ENCODE data around the gene IARS2.
"Not testable (repeated sequence)": the region's sequence is repeated elsewhere in the genome, so short reads cannot be mapped to it uniquely, and the experiment has no call there.

IARS2 gene

GRCh38 chr1:220112600-220112999 lies 18.7 kb downstream of the IARS2 start:
- not testable (repeated sequence) for DNase-seq (ENCODE audit: low read depth in 2 of 2, low spot score in 1 of 2)

GRCh38 chr1:220113136-220113695 lies 19.3 kb downstream of the IARS2 start:
- no peak for DNase-seq (ENCODE audit: low read depth in 2 of 2, low spot score in 1 of 2)

DNA sequence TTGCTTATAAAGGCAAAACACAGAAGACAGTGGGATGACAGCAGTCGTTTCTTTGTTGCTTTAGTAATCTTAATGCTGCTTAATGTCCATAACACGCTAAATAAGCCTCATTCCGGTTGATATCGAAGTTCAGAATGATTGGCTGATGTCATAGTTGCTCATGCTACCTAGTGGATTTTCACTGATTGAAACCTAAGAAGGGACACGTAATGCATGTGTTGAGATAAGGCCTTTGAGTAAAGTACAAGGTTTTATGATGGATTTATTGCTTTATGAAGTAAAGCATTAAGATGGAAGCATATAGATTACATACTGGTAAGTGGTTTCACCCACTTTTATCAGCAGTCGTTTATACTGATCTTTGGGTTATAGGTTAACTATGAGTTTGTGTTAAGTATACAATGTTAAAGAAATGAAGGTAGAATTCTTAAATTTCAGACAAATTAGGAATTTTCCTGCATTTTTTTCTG lies 25.1 kb downstream of the IARS2 start:
- no peak for DNase-seq (ENCODE audit: low read depth in 2 of 2, low spot score in 1 of 2)

DNA sequence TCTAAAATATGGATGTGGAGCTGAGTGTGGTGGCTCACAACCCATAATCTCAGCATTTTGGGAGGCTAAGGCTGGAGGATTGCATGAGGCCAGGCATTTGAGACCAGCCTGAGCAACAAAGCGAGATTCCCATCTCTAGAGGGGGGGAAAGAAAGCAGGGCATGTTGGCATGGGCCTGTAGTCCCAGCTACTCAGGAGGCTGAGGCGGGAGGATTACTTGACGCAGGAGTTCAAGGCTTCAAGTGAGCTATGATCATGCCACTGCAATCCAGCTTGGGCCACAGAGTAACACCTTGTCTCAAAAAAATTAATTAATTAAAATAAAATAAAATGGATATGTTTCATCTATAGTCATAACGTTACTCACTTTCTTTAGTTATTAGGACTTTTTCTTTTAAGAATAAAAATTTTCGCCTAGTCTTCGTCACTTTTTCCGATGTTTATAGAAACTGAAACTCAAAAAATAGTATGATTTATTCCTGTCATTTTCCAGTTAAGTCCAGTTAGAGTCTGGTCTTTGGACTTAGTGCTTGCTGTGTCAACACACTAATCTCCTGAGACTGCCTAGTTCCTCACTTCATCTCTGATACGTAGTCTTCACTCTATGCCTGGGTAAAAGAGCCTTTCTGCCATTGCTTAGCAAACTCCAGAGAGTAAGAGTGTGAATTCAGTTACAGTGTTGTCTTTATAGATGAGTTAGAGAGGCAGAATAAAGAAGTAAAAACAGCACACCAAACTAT lies 28.0 kb downstream of the IARS2 start:
- DNase-seq (ENCODE audit: low read depth in 2 of 2, low spot score in 1 of 2): no peak

- no peak for DNase-seq (ENCODE audit: low read depth in 2 of 2, low spot score in 1 of 2)
Observed at GRCh38 chr1:220123066-220123465, 29.1 kb downstream of the IARS2 start.

GRCh38 chr1:220123889-220124288 lies 30.0 kb downstream of the IARS2 start:
- DNase-seq (ENCODE audit: low read depth in 2 of 2, low spot score in 1 of 2): no peak

- DNase-seq (ENCODE audit: low read depth in 2 of 2, low spot score in 1 of 2): no peak
Observed at GRCh38 chr1:220124542-220124941, 30.6 kb downstream of the IARS2 start.

GRCh38 chr1:220127076-220127475 lies 33.1 kb downstream of the IARS2 start:
- DNase-seq (ENCODE audit: low read depth in 2 of 2, low spot score in 1 of 2): no peak

- DNase-seq (ENCODE audit: low read depth in 2 of 2, low spot score in 1 of 2): no peak
Observed at GRCh38 chr1:220129479-220130210, 35.7 kb downstream of the IARS2 start.

DNA sequence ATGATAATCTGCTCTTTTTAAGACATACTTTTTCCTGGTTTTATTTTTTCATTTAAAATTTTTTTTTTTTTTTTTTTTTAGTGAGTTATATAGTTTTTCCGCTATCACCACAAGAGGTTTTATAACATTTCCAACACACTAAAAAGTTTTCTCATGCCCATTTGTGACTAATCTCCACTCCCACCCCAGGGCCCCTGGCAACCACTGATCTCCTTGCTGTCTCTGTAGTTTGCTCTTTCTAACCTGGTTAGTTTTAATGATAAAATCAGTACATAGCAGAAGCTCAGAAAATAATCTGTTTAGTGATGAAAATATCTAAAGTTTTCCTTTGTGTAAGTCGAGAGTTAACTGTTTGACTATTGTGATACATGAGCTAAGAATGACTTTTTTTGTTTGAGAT lies 41.8 kb downstream of the IARS2 start:
- DNase-seq (ENCODE audit: low read depth in 2 of 2, low spot score in 1 of 2): no peak

DNA sequence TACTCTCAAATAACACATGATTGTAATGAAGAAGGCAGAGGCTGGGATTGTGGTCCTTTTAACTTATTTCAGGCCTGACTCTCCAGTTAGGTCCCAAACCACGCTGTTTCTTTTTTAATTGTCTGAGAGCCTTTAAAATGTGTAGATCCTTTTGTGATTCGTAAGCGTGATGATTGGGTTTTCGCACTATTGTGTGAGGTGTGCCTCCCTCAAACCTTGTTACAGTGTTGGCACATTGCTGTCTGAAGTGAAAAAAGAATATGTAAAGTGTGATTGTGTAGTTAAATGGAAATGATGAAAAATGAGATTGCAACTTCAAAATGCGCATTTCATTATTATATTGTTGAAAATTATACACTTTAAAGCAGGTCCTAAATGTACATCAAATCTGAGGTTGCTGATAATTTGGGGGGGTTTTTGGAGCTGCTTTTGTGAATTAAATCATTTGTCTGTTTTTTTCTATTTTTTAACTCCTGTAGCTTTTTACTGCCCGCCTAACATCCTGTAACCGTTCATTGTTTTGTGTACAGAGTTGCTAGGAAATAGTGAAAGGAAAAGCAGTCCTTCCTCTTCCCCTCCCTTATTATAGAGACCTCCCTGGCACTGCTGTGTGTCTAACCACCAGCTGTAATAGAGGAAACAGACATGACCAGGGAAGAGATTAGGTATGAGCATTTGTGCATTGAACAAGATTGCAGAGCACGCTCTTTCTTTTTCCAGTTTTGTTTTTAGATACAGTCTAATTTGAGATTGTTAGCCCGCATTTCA lies 43.3 kb downstream of the IARS2 start:
- no peak for DNase-seq (ENCODE audit: low read depth in 2 of 2, low spot score in 1 of 2)

DNA sequence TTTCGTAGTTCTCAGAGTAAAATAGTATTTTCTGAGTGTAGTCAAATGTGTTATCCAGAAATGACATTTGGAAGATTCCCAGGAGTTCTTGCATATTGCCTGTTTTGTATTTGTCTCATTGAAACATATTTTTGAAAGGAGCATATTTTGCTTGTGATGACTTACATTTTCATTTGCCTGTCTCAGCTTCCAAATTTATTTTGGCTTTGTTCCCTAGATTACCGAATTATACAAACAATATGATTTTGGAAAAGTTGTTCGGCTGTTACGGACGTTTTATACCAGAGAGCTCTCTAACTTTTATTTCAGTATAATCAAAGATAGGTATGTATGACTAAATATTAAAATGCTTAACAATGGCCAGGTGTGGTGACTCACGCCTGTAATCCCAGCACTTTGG lies 46.0 kb downstream of the IARS2 start:
- DNase-seq (ENCODE audit: low read depth in 2 of 2, low spot score in 1 of 2): no peak

GRCh38 chr1:220144051-220144450 lies 50.1 kb downstream of the IARS2 start:
- no peak for DNase-seq (ENCODE audit: low read depth in 2 of 2, low spot score in 1 of 2)

GRCh38 chr1:220149742-220150141 lies 55.8 kb downstream of the IARS2 start:
- DNase-seq (ENCODE audit: low read depth in 2 of 2, low spot score in 1 of 2): no peak

- DNase-seq (ENCODE audit: low read depth in 2 of 2, low spot score in 1 of 2): no peak
Observed at GRCh38 chr1:220151454-220151853, 57.5 kb downstream of the IARS2 start.

DNA sequence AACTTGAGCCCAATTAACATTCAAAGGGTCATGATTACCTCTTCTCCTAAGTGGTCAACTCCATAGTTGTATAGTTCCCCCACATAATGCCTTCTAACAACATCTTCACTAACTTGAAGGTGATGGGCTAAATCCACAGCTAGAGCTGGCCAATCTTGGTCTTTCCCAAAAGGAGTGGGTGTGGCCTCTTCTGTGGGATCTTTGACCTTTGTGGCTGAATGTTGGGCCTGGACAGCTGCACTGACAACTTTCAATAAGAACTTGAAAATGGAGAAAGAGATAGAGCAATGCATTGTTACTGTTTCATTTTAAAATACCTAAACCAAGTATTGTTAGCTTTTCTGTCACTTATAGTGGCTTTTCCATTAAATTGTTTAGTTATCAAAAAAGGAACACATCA lies 59.2 kb downstream of the IARS2 start:
- no peak for DNase-seq (ENCODE audit: low read depth in 2 of 2, low spot score in 1 of 2)

DNA sequence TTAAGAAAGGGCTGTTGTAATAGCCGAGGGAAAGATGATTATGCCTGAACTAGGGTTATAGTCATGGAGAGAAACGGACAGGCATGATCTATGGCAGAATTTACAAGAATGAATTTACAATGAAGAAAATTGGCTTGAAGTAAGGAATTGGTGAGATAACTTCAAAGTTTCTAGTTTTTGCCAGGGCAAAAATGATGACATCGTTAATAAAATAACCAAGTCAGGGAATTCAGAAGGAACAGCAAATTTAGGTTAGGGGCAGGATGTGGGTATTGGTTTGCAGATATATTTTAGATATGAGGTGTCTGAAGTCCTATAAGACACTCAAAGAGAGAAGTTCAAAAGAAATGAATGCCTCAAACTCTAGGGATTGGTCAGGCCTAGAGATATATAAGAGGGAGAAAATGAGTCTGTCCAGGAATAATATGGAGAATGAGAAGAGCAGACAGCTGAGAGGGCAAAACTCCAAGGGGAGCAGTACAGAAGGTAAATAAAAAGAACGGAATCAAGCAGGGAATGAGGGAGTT lies 62.8 kb downstream of the IARS2 start:
- no peak for DNase-seq (ENCODE audit: low read depth in 2 of 2, low spot score in 1 of 2)

DNA sequence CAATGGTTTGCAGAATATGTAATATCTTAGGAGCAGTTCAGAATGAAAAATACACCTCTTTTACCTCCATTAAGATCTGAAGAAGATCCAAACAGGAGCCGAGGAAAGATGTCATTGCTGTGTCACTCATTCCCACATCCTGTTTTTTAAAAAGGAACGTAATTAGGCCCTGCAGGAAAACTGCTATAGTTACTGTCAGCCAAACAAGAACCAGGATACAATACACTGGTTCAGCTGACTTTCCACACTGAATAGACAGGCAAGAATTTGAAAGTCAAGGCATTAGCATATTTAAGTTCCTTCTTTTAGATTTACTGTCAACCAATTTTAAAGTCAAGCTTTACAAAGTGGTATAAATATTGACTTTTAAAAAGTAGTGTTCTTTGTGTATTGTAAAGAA lies 63.8 kb downstream of the IARS2 start:
- no peak for DNase-seq (ENCODE audit: low read depth in 2 of 2, low spot score in 1 of 2)

- DNase-seq (ENCODE audit: low read depth in 2 of 2, low spot score in 1 of 2): not testable (repeated sequence)
Observed at GRCh38 chr1:220158530-220158929, 64.6 kb downstream of the IARS2 start.

- no peak for DNase-seq (ENCODE audit: low read depth in 2 of 2, low spot score in 1 of 2)
Observed at GRCh38 chr1:220159041-220159440, 65.1 kb downstream of the IARS2 start.

DNA sequence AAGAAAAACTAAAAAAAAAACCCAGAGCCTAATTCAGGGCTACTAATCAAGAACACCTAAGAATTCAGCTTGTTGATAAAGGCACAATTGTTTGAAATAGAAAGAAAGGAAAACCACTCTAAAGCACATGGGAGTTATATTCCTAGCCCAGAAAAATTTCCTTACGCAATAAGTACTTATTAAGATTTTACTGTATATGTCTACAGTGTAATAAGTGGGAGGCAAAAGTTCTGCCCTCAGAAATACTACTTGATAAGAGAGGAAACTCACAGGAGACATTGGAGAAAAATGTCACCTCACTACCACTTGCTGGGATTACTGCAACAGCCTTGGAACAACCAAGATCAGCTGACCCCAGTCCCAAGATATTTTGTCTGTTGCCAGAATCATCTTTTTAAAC lies 66.1 kb downstream of the IARS2 start:
- no peak for DNase-seq (ENCODE audit: low read depth in 2 of 2, low spot score in 1 of 2)
